Jurkat, Clone E6-1 (cell line): ENCODE results near the gene TIGD6.
A peak's percentile ranks its signal among the peaks of the same experiment; 100 is the strongest.

Source experiments
- DNase-seq: peaks from one replicate; pipeline ENCODE4 v3.0.0-alpha.2; 2011; ENCODE audit warnings: low read depth, low spot score
- H3K4me3 ChIP-seq: 2 replicates; pipeline ENCODE4 v1.5.1; 2011; ENCODE audit warnings: mild to moderate bottlenecking, low read length, control low read depth, moderate library complexity

TIGD6 gene

GRCh38 chr5:149990518-149991376, 9.7 kb downstream of the TIGD6 start:
- no peak overlapping the region for H3K4me3 ChIP-seq
- peak; percentile 59 for DNase-seq

- H3K4me3 ChIP-seq, result no peak overlapping the region
- no peak for DNase-seq
These were observed 12.3 kb downstream of the TIGD6 start for GRCh38 chr5:149988126-149988525.

- no peak for DNase-seq
- no peak overlapping the region for H3K4me3 ChIP-seq
These were observed 17.9 kb downstream of the TIGD6 start for GRCh38 chr5:149982505-149982904.

GRCh38 chr5:149981206-149981605, 19.2 kb downstream of the TIGD6 start:
- H3K4me3 ChIP-seq, result no peak overlapping the region
- no peak for DNase-seq

GRCh38 chr5:149979896-149980295, 20.6 kb downstream of the TIGD6 start:
- no peak for DNase-seq
- no peak overlapping the region for H3K4me3 ChIP-seq

- DNase-seq, result no peak
- H3K4me3 ChIP-seq, result no peak overlapping the region
These were observed 25.0 kb downstream of the TIGD6 start for GRCh38 chr5:149975409-149975808.

- no peak for DNase-seq
- H3K4me3 ChIP-seq, result no peak overlapping the region
These were observed 31.1 kb downstream of the TIGD6 start for GRCh38 chr5:149969181-149969930.

- DNase-seq, result no peak
- H3K4me3 ChIP-seq, result no peak overlapping the region
These were observed 33.5 kb downstream of the TIGD6 start for GRCh38 chr5:149966946-149967345.

- no peak for DNase-seq
- no peak overlapping the region for H3K4me3 ChIP-seq
These were observed 36.7 kb downstream of the TIGD6 start for GRCh38 chr5:149963729-149964128.

- H3K4me3 ChIP-seq, result no peak overlapping the region
- no peak for DNase-seq
These were observed 37.7 kb downstream of the TIGD6 start for GRCh38 chr5:149962601-149963300.

GRCh38 chr5:149961957-149962409, 38.5 kb downstream of the TIGD6 start:
- no peak overlapping the region for H3K4me3 ChIP-seq
- DNase-seq, result no peak

GRCh38 chr5:149961186-149961685, 39.2 kb downstream of the TIGD6 start:
- no peak for DNase-seq
- peak overlapping the region; percentile 73 for H3K4me3 ChIP-seq

GRCh38 chr5:149960272-149961185, 39.9 kb downstream of the TIGD6 start, which contains the start of gene SLC26A2:
Gene SLC26A2, plus strand, starts transcription at chr5:149960758. Its CDS starts 16,895 bp downstream, at chr5:149977653.
- peak; percentile 94 for DNase-seq
- H3K4me3 ChIP-seq, result peak within 1 kb of the TSS; percentile 73

GRCh38 chr5:149959406-149960236, 40.8 kb downstream of the TIGD6 start:
- peak; percentile 42 for DNase-seq
- H3K4me3 ChIP-seq, result peak overlapping the region; percentile 73

GRCh38 chr5:149957855-149958254, 42.6 kb downstream of the TIGD6 start:
- DNase-seq, result no peak
- H3K4me3 ChIP-seq, result no peak overlapping the region

- DNase-seq, result no peak
- H3K4me3 ChIP-seq, result no peak overlapping the region
These were observed 43.8 kb downstream of the TIGD6 start for GRCh38 chr5:149956685-149957084.

GRCh38 chr5:149954798-149955197, 45.7 kb downstream of the TIGD6 start:
- DNase-seq, result no peak

More at GRCh38 chr5:149954798-149955197, 45.7 kb downstream of the TIGD6 start:
- no peak overlapping the region for H3K4me3 ChIP-seq
